GM21360 (cell line): ENCODE data around the gene ELP5.

Experiments used
- ATAC-seq: cut with Tn5 transposase; IDR thresholded peaks from one replicate; pipeline ENCODE4 v1.9.1; 2021; ENCODE audit warnings: mild to moderate bottlenecking, moderate library complexity; ENCODE audit not compliant: unreplicated experiment

The ELP5 gene

DNA sequence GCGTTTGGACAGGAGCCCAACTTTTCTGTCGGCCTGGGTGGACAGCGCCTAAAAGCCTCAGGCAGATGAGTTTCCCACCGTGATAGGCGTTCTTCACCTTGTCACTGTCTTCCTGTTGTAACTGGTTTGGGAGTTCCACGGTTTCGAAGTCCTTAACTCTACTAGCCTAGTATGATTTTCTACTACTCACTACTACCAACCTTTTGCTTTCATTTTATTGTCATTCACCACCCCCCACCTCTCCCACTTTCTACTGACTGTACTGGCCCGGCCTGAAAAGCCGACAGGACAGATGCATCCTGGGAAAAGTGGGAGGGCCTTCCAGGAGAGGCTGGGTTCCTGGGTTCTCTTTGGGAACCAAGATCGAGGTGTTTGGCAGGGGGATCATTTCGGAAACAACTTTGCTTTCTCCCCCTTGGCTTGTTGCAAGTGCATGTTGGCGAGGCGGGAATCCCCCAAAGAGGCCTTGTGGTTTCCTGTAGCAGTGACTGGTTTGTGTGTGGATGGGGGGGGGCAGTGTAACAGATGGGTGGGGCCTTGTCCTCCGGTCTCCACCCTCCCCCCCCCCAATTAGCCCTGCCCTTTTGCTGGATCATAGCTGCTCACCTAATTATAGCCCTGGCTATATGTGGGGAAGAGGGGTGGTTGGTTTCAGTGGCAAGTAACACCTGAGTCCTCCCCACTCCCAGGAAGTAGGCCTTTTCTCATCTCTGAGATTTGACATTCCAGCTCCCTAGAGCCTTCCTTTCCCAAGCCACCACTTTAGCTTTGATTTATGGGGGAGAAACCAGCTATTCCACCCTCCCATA, 56.8 kb downstream of the ELP5 start:
- ATAC-seq, result no peak
